Neutrophil (primary cell): ENCODE results near the gene GSTP1.

Experiments
- H3K27ac ChIP-seq: fragments of 200-600 bp; sonication (generic); 2 replicates; pipeline ENCODE4 v1.5.1; 2016; ENCODE audit warnings: mild to moderate bottlenecking, moderate library complexity
- H3K27me3 ChIP-seq: fragments of 200-600 bp; sonication (generic); 2 replicates; pipeline ENCODE4 v1.6.0; 2016; ENCODE audit warnings: mild to moderate bottlenecking
- H3K36me3 ChIP-seq: fragments of 200-600 bp; sonication (generic); 2 replicates; pipeline ENCODE4 v1.5.1; 2017
- H3K4me1 ChIP-seq, 2 experiments: fragments of 200-600 bp in 1 of 2; sonication (generic) in 1 of 2; 1 replicate in 1 of 2; 2 replicates in 1 of 2; pipeline versions ENCODE4 v1.5.1 to v1.6.1; 2013 to 2016; ENCODE audit warnings: low read depth in 1 of 2, low read length in 1 of 2, mild to moderate bottlenecking in 1 of 2, moderate library complexity in 1 of 2; ENCODE audit not compliant: control insufficient read depth in 1 of 2, insufficient read depth in 1 of 2
- H3K4me3 ChIP-seq, 2 experiments: fragments of 200-600 bp in 1 of 2; sonication (generic) in 1 of 2; 1 replicate in 1 of 2; 2 replicates in 1 of 2; pipeline ENCODE4 v1.5.1; 2013 to 2016; ENCODE audit warnings: low read depth in 1 of 2, low read length in 1 of 2, mild to moderate bottlenecking in 1 of 2, moderate library complexity in 1 of 2
- H3K9me3 ChIP-seq: fragments of 200-600 bp; sonication (generic); 2 replicates; pipeline ENCODE4 v1.5.1; 2016
- CTCF ChIP-seq: fragments of 200-600 bp; sonication (generic); IDR thresholded peaks from 2 replicates; pipeline ENCODE4 v1.5.1; 2016; ENCODE audit warnings: antibody characterized with exemption

Gene GSTP1

GRCh38 chr11:67583247-67584204, at the start of gene GSTP1:
TSS of gene GSTP1 (plus strand) at chr11:67583812. CDS start at chr11:67583844, 32 bp downstream.
- Histone ChIP-seq H3K9me3 (no peaks in the 10 kb centered on the region), H3K4me3 (peak within 1 kb of the TSS; percentile 59 to 64), H3K4me1 (peaks cover 5 to 30% of the 10 kb centered on the region in 2 experiments), H3K36me3 (peaks cover 7% of the 10 kb centered on the region), H3K27me3 (peaks cover 24% of the 10 kb centered on the region), H3K27ac (peak within 1 kb of the TSS; percentile 56)
- peak; percentile 28 for TF ChIP-seq CTCF

GRCh38 chr11:67534070-67534679, 49.4 kb upstream of the GSTP1 start:
- no peak for TF ChIP-seq CTCF
- Histone ChIP-seq H3K36me3 (no peaks in the 10 kb centered on the region), H3K4me3 (no peak overlapping the region), H3K27ac (no peak overlapping the region), H3K27me3 (peaks cover 16% of the 10 kb centered on the region), H3K9me3 (peaks cover 6% of the 10 kb centered on the region), H3K4me1 (no peaks in the 10 kb centered on the region)

- no peak overlapping the region for H3K27ac ChIP-seq
- no peak overlapping the region for H3K4me3 ChIP-seq
- TF ChIP-seq CTCF, result no peak
- H3K4me1 ChIP-seq, result no peaks in the 10 kb centered on the region
- peaks cover 2% of the 10 kb centered on the region for H3K27me3 ChIP-seq
- H3K36me3 ChIP-seq, result no peaks in the 10 kb centered on the region
- H3K9me3 ChIP-seq, result peaks cover 6% of the 10 kb centered on the region
Observed at GRCh38 chr11:67535561-67535960, 48.1 kb upstream of the GSTP1 start.

- H3K27ac ChIP-seq, result no peak overlapping the region
- no peaks in the 10 kb centered on the region for H3K4me1 ChIP-seq
- TF ChIP-seq CTCF, result no peak
- no peaks in the 10 kb centered on the region for H3K27me3 ChIP-seq
- H3K4me3 ChIP-seq, result no peak overlapping the region
- H3K9me3 ChIP-seq, result peaks cover 5% of the 10 kb centered on the region
- no peaks in the 10 kb centered on the region for H3K36me3 ChIP-seq
Observed at GRCh38 chr11:67538306-67538705, 45.3 kb upstream of the GSTP1 start.

GRCh38 chr11:67538823-67539505, 44.6 kb upstream of the GSTP1 start:
- no peaks in the 10 kb centered on the region for H3K27me3 ChIP-seq
- TF ChIP-seq CTCF, result no peak
- no peaks in the 10 kb centered on the region for H3K9me3 ChIP-seq

More at GRCh38 chr11:67538823-67539505, 44.6 kb upstream of the GSTP1 start:
- Histone ChIP-seq H3K4me3 (no peak overlapping the region), H3K4me1 (no peaks in the 10 kb centered on the region), H3K36me3 (no peaks in the 10 kb centered on the region), H3K27ac (no peak overlapping the region)
